GM19395 (cell line): ENCODE measurements around the gene C2CD5.
A peak's percentile ranks its signal among the peaks of the same experiment; 100 is the strongest.
"Not testable (repeated sequence)": the region's sequence is repeated elsewhere in the genome, so short reads cannot be mapped to it uniquely, and the experiment has no call there.

Source experiments
- ATAC-seq: cut with Tn5 transposase; IDR thresholded peaks from one replicate; pipeline ENCODE4 v1.9.1; 2021; ENCODE audit warnings: mild to moderate bottlenecking, moderate library complexity; ENCODE audit not compliant: unreplicated experiment

Gene C2CD5

DNA sequence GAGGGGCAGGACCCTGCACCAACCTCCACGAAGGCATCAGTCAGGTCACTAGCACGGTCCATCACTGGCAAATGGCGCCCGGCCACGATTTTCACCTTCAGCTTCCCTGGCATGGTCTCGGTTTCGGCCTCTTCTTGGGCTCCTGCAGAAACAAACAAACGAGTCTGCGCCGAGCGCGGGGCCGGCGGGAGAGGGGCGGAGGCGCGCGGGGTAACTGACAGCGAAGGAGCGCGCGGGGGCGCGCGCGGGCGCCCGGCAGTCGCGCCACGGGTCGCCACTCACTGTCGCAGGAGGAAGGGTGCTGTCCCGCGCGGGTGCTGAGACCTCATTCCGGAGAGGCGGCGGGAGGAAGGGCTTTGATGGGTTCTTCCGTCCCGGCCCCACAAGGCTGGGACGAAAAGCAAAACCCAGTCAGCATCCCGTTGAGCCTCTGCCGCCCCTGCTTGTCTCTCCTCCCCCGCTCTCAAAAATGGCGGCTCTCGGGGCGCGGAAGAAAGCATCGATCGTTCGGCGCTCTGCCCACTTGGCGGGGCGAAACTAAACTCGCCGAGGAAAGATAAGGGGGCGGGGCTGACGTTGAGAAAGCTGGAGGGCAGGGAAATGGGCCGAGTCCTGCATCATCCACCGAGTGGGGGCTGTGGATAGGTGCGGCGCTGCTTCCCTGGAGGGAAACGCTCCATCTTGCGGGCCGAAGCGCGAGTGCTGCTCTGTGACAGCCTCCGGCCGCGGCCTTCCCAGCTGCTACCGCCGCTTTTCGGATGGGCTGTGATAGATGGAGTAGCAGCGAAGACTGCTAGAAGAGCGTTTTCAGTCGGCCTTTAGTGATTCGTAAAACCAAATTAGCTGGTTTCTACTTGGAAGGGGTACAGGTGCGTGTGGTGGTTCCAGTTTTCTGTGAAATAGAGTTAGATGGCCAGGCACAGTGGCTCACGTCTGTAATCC lies at the start of gene C2CD5:
Gene C2CD5 (minus strand): TSS at position 505 of the 942 bp plus-strand sequence. CDS start 392 bp downstream, at position 113.
- ATAC-seq, result peak; percentile 82

DNA sequence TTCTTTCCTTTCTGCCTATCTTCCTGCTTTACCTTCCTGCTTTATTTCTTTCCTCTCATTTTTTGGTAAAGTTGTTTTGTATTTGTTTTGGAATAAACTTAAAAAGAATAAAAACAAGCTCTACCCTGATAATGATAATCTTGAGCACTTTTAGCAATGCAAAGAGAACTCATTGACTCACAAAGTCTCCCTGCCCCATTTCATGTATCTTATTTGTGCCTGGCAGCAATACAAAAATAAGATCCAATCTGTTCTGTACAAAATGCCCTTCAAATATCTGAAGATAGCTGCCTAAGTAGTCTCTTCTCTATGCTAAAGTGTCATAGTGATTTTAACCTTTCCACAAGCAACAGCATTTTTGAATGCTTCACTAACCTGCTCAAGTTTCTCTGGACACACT lies 49.5 kb upstream of the C2CD5 start:
- ATAC-seq, result no peak

- ATAC-seq, result no peak
Observed at GRCh38 chr12:22588817-22589216, 44.5 kb upstream of the C2CD5 start.

DNA sequence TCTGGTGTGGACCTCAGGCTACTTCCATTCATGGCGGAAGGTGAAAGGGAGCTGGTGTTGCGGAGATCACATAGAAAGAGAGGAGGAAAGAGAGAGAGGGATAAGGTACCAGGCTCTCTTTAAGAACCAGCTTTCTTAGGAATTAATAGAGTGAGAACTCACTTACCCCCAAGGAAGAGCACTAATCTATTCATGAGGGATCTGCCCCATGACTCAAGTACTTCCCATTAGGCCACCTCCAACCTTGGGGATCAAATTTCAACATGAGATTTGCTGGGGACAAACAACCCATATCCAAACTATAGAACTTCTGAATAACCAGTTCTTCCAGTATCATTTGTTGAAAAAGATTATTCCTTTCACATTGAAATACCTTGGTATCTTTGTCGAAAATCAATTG lies 34.0 kb upstream of the C2CD5 start:
- no peak for ATAC-seq

DNA sequence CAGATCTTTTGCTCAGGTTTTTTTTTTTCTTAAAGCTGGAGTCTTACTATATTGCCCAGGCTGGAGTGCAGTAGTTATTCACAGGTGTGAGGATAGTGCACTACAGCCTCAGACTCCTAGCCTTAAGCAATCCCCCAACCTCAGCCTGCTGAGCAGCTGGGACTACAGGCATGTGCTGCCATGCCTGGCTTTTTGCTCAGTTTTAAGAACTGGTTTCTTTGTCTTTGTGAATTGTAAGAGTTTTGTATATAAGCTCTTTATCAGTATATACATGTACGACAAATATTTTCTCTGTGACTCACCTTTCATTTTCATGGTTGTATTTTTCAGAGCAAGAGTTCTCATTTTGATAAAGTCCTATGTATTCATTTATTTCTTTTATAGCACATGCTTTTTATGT lies 33.3 kb upstream of the C2CD5 start:
- ATAC-seq, result no peak

GRCh38 chr12:22576473-22576872 lies 32.1 kb upstream of the C2CD5 start:
- no peak for ATAC-seq

GRCh38 chr12:22576065-22576464 lies 31.7 kb upstream of the C2CD5 start:
- no peak for ATAC-seq

GRCh38 chr12:22574921-22575320 lies 30.6 kb upstream of the C2CD5 start:
- ATAC-seq, result no peak

DNA sequence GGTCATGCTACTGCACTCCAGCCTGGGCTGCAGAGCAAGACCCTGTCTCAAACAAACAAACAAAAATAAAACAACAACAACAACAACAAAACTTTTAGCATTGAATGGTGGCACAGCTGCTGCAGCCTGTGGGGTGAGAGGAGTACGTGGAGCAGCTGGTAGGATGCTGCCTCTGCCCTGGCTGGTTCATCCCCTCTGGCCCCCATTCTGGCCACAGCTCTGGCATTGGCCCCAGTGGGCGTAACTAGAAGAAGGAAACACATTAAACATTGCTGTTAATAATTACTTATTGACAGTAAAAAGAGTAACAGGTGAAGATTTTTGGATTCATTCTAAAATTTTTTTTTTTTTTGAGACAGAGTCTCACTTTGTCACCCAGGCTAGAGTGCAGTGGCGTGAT lies 28.8 kb upstream of the C2CD5 start:
- peak; percentile 58 for ATAC-seq

GRCh38 chr12:22569253-22569652 lies 24.9 kb upstream of the C2CD5 start:
- no peak for ATAC-seq

GRCh38 chr12:22562036-22563028 lies 18.0 kb upstream of the C2CD5 start:
- ATAC-seq, result no peak

GRCh38 chr12:22554750-22555149 lies 10.4 kb upstream of the C2CD5 start:
- not testable (repeated sequence) for ATAC-seq

GRCh38 chr12:22551624-22552023 lies 7.3 kb upstream of the C2CD5 start:
- ATAC-seq, result no peak

- ATAC-seq, result no peak
Observed at GRCh38 chr12:22545255-22545654, 913 bp upstream of the C2CD5 start.

- peak; percentile 50 for ATAC-seq
Observed at GRCh38 chr12:22543246-22544037, 900 bp downstream of the C2CD5 start.

GRCh38 chr12:22541496-22542155 lies 2.7 kb downstream of the C2CD5 start:
- ATAC-seq, result no peak

DNA sequence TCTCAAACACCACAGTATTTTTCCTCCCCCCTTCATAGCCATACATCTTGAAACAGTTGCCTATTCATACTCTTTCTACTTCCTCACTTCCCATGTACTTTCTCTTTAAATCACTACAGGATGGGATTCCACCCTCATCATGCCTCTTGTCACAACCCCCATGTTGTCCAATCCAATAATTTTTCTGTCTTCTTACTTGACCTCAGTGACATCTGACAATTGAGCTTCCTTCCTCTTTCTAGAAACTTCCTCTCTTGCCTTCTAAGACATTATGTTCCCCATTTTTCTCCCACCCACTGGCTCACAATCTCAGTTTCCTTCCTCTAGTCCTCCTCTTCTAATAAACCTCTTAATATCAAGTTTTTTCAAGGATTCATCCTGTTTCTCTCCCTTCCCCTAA lies 5.3 kb downstream of the C2CD5 start:
- ATAC-seq, result no peak

- ATAC-seq, result no peak
Observed at GRCh38 chr12:22538311-22538710, 6.0 kb downstream of the C2CD5 start.

DNA sequence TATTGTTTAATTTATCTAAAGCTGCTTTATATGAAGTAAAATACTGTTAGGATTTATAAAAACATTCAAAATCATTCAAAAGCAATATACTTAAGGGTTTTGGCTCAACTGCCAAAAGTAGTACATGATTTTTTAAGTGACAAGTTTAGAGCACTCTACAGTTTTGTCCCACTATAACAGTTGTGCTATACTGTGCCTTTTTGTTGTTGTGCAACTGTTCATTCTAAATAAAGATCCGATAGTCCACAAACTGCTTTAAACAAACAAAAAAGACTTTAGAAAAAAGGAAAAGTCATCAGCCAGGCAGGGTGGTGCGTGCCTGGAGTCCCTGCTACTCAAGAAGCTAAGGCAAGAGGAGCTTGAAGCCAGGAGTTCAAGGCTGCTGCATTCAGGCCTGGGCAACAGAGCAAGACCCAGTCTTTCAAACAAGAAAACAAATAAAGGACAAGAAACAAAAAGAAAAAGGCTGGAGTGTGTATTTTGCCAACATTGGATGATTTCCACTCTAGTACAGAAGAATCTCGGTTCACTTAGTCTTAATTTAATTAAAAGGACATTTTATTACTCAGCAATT lies 7.3 kb downstream of the C2CD5 start:
- no peak for ATAC-seq
